ENCODE data around the gene MSX1. TPM values are rescaled to one million over a fixed set of nuclear protein-coding genes. Genes with fewer than 3 reads are reported as not detected.

Gene MSX1
- polyA plus RNA-seq, 2 donors = 0.36 to 0.37 TPM

DNA sequence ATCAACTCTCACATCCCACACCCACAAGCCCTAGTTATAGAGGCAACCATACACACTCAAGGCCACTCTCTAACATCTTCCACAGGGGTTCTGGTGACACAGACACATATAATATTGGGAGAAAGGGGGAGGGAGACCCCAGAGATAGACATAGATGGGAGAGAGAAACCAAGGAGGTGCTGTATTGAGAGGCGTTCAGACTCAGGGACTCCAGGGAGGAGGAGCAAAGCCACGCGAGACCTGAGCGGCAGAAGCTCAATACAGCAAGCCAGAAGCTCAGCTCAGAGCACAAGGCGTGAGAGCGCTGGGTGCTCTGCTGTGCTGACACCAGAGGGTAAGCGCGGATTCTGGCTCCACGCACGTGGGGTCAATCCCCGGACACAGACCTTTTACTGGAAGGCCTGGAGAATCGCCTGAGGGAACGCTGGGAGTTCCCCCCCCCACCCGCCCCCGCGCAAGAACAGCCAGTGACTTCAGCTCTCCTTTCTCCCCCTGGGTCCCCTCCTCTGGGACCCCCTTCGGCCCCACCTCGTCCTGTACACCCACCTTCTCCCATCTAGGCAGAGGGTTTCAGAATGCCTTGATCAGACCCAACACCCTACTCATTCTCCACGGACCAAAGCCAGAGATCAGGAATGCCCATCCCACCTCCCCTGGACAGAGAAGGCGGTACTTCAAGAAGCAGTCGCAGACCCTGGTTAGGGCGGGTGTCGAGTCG lies 8.7 kb downstream of the MSX1 start:
- H3K27me3 ChIP-seq (ENCODE audit: control insufficient read depth in 1 of 2, insufficient read depth in 2 of 2, low read length in 2 of 2) = peaks cover 35 to 69% of the 10 kb centered on the region in 2 donors
- H3K9me3 ChIP-seq (ENCODE audit: control insufficient read depth in 2 of 2, insufficient read depth in 1 of 2, low read depth in 1 of 2, low read length in 1 of 2) = peaks cover 0 to 3% of the 10 kb centered on the region in 2 donors
- H3K27ac ChIP-seq (ENCODE audit: low read depth in 2 of 2, low read length in 1 of 2) = no peak overlapping the region
- no peaks in the 10 kb centered on the region for H3K36me3 ChIP-seq (ENCODE audit: control insufficient read depth in 2 of 2, insufficient read depth in 2 of 2, low read length in 1 of 2)
- peaks cover 2 to 8% of the 10 kb centered on the region in 2 donors for H3K4me1 ChIP-seq (ENCODE audit: control insufficient read depth in 2 of 2, insufficient read depth in 2 of 2, low read length in 1 of 2)
- WGBS, 2 donors = 10 to 13% methylated on average over 22 to 24 of the region's 24 CpGs
- no peak overlapping the region for H3K4me3 ChIP-seq (ENCODE audit: low read depth in 1 of 2, low read length in 2 of 2)

DNA sequence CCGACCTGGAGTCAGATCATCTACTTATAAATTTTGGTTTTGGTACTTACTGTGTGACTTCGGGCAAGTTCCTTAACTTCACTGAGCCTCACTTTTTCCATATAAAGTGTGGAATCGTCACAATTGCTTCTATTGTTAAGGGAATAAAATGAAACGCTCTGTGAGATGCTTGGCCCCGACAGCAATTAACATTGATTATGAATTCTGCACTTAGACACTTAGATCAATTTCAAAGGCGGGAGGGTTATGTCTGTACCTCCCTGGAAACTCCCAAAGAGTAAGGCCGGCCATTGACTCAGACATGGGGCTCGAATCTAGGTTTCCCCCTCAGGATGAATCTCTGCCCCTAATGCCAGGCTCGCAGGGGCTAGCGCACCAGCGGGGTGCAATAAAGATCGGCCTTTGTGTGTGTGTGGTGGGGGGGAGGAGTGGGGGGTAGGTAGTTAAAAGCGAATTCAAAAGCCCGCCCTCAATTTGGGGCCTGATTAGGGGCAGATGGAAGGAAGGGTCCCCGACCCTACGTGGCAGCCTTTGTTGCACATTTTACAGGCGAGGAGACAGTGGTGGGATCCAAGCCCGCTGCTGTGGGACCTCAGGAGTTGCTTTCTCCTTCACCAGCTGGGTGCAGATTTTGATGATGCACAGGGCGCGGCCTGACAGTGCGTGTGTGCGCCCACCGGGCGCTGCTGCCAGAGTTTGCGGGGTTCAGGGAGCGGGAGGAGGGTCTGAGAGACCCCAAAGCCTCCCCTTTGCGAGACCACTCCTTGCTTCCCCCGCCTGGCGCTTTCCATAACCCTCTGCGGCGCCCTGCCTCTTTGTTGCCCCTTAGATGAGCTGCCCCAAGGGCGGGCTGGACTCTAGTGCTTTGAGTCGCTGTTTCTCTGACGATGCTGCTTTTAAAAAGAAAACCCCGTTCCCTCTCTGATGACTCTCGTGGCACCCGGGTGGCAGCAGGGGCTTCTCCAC lies 9.6 kb downstream of the MSX1 start:
- 8% methylated on average over 37 of the region's 37 CpGs for WGBS, 2 donors
- H3K36me3 ChIP-seq (ENCODE audit: control insufficient read depth in 2 of 2, insufficient read depth in 2 of 2, low read length in 1 of 2) = no peaks in the 10 kb centered on the region
- peaks cover 0 to 3% of the 10 kb centered on the region in 2 donors for H3K9me3 ChIP-seq (ENCODE audit: control insufficient read depth in 2 of 2, insufficient read depth in 1 of 2, low read depth in 1 of 2, low read length in 1 of 2)
- H3K4me1 ChIP-seq (ENCODE audit: control insufficient read depth in 2 of 2, insufficient read depth in 2 of 2, low read length in 1 of 2) = peaks cover 2 to 8% of the 10 kb centered on the region in 2 donors
- peaks cover 33 to 76% of the 10 kb centered on the region in 2 donors for H3K27me3 ChIP-seq (ENCODE audit: control insufficient read depth in 1 of 2, insufficient read depth in 2 of 2, low read length in 2 of 2)
- no peak overlapping the region for H3K4me3 ChIP-seq (ENCODE audit: low read depth in 1 of 2, low read length in 2 of 2)
- no peak overlapping the region for H3K27ac ChIP-seq (ENCODE audit: low read depth in 2 of 2, low read length in 1 of 2)

DNA sequence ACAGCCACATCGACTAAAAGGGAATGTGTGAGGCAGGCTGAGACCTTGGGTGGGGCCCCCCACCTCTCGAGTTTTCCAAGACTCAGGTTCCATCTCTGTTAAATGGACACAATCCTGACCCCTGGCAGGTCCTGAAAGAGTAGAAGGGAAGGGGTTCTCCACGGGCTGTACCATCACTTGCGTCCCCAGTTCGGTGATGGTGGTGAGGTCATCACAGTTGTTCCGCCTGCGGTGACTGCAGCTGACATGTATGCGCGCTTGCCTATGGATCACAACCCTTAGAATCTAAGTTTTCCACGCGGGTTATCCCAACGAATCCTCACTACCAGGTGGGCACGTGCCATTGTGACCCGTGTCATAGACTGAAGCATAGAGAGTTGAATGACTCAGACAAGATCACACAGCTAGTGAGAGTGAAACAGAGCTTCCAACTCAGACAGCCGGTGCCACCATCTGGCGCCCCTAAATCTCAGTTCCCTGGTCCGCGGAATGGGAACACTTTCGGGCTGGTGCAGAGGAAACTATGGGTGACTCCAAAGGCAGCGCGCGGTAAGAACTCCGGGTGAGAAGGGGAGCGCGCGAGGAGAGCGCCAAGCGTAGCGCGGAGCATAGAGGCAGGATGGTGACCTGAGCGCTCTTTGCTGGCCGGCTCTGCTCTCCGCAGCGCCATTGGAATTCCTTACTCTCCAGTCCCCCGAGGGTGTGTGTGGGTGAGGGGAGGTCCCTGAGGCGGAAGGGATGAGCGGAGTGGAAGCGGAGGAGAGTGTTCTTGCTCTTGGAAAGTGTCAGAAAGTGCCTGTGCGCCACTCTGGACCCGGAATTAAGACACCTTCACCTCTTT lies 10.5 kb downstream of the MSX1 start:
- Histone ChIP-seq H3K9me3 (ENCODE audit: control insufficient read depth in 2 of 2, insufficient read depth in 1 of 2, low read depth in 1 of 2, low read length in 1 of 2) (peaks cover 0 to 3% of the 10 kb centered on the region in 2 donors), H3K4me1 (ENCODE audit: control insufficient read depth in 2 of 2, insufficient read depth in 2 of 2, low read length in 1 of 2) (peaks cover 2 to 8% of the 10 kb centered on the region in 2 donors), H3K27ac (ENCODE audit: low read depth in 2 of 2, low read length in 1 of 2) (no peak overlapping the region), H3K4me3 (ENCODE audit: low read depth in 1 of 2, low read length in 2 of 2) (no peak overlapping the region), H3K36me3 (ENCODE audit: control insufficient read depth in 2 of 2, insufficient read depth in 2 of 2, low read length in 1 of 2) (no peaks in the 10 kb centered on the region), H3K27me3 (ENCODE audit: control insufficient read depth in 1 of 2, insufficient read depth in 2 of 2, low read length in 2 of 2) (peaks cover 36 to 70% of the 10 kb centered on the region in 2 donors)
- 3 to 5% methylated on average over 40 of the region's 40 CpGs for WGBS, 2 donors

DNA sequence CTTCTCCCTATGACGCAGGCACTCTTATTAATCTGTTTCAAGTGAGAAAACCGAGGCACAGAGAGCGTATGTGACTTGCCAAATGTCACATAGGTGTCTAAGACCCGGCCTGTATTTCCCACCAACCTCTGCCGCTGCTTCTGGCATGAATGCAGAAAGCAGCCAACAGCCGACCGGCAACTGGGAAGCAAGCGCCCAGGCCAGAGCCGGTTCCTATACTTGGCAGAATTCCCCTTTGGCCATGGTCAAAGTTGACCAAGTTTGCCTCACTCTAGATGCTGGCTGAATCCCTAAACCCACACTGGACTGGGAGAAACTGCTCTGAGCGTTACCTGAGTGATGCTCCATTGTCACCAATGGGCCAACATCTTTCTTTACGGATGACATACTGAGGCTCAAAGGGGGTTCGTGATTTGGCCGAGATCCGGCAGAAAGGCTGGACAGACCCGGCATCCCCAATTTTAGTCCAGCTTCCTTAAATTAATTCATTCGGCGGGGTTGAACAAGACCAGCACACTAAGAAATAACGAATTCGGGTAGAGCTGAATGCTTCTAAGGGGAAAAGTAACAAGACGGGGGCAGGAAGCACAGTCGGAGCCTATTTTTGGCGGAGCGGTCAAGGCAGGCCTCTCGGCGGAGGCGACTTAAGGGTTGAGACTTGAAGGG lies 11.2 kb downstream of the MSX1 start:
- Histone ChIP-seq H3K4me1 (ENCODE audit: control insufficient read depth in 2 of 2, insufficient read depth in 2 of 2, low read length in 1 of 2) (peaks cover 2 to 8% of the 10 kb centered on the region in 2 donors), H3K9me3 (ENCODE audit: control insufficient read depth in 2 of 2, insufficient read depth in 1 of 2, low read depth in 1 of 2, low read length in 1 of 2) (peaks cover 0 to 3% of the 10 kb centered on the region in 2 donors), H3K4me3 (ENCODE audit: low read depth in 1 of 2, low read length in 2 of 2) (no peak overlapping the region), H3K36me3 (ENCODE audit: control insufficient read depth in 2 of 2, insufficient read depth in 2 of 2, low read length in 1 of 2) (no peaks in the 10 kb centered on the region), H3K27ac (ENCODE audit: low read depth in 2 of 2, low read length in 1 of 2) (no peak overlapping the region), H3K27me3 (ENCODE audit: control insufficient read depth in 1 of 2, insufficient read depth in 2 of 2, low read length in 2 of 2) (peaks cover 36 to 64% of the 10 kb centered on the region in 2 donors)
- 7% methylated on average over 26 of the region's 26 CpGs for WGBS, 2 donors

DNA sequence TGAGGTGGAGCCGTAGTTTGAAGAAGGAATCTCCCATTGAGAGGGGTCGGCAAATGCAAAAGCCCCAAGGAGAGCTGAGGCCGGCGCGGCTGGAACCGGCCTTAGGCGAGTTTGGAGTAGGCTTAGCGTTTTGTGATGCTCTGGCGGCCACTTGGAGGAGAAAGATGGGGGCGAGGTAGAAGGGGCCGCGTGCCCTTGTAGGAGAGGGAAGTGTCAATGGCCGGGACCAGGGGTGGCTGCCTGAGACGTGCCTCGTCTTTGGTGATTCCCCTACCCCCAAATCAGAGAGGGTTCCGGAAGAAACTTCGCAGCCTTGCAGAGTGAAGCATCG lies 11.7 kb downstream of the MSX1 start:
- Histone ChIP-seq H3K4me1 (ENCODE audit: control insufficient read depth in 2 of 2, insufficient read depth in 2 of 2, low read length in 1 of 2) (peaks cover 2 to 8% of the 10 kb centered on the region in 2 donors), H3K27ac (ENCODE audit: low read depth in 2 of 2, low read length in 1 of 2) (no peak overlapping the region), H3K9me3 (ENCODE audit: control insufficient read depth in 2 of 2, insufficient read depth in 1 of 2, low read depth in 1 of 2, low read length in 1 of 2) (peaks cover 0 to 3% of the 10 kb centered on the region in 2 donors), H3K36me3 (ENCODE audit: control insufficient read depth in 2 of 2, insufficient read depth in 2 of 2, low read length in 1 of 2) (no peaks in the 10 kb centered on the region), H3K4me3 (ENCODE audit: low read depth in 1 of 2, low read length in 2 of 2) (no peak overlapping the region), H3K27me3 (ENCODE audit: control insufficient read depth in 1 of 2, insufficient read depth in 2 of 2, low read length in 2 of 2) (peaks cover 32 to 59% of the 10 kb centered on the region in 2 donors)
- WGBS, 2 donors = 3 to 4% methylated on average over 18 of the region's 18 CpGs

- H3K27me3 ChIP-seq (ENCODE audit: control insufficient read depth in 1 of 2, insufficient read depth in 2 of 2, low read length in 2 of 2) = peaks cover 30 to 55% of the 10 kb centered on the region in 2 donors
- no peaks in the 10 kb centered on the region for H3K36me3 ChIP-seq (ENCODE audit: control insufficient read depth in 2 of 2, insufficient read depth in 2 of 2, low read length in 1 of 2)
- no peak overlapping the region for H3K4me3 ChIP-seq (ENCODE audit: low read depth in 1 of 2, low read length in 2 of 2)
- H3K27ac ChIP-seq (ENCODE audit: low read depth in 2 of 2, low read length in 1 of 2) = no peak overlapping the region
- H3K4me1 ChIP-seq (ENCODE audit: control insufficient read depth in 2 of 2, insufficient read depth in 2 of 2, low read length in 1 of 2) = peaks cover 0 to 8% of the 10 kb centered on the region in 2 donors
- 5% methylated on average over 43 to 46 of the region's 46 CpGs for WGBS, 2 donors
- peaks cover 0 to 3% of the 10 kb centered on the region in 2 donors for H3K9me3 ChIP-seq (ENCODE audit: control insufficient read depth in 2 of 2, insufficient read depth in 1 of 2, low read depth in 1 of 2, low read length in 1 of 2)
Measured at GRCh38 chr4:4871573-4872313, 12.3 kb downstream of the MSX1 start.

DNA sequence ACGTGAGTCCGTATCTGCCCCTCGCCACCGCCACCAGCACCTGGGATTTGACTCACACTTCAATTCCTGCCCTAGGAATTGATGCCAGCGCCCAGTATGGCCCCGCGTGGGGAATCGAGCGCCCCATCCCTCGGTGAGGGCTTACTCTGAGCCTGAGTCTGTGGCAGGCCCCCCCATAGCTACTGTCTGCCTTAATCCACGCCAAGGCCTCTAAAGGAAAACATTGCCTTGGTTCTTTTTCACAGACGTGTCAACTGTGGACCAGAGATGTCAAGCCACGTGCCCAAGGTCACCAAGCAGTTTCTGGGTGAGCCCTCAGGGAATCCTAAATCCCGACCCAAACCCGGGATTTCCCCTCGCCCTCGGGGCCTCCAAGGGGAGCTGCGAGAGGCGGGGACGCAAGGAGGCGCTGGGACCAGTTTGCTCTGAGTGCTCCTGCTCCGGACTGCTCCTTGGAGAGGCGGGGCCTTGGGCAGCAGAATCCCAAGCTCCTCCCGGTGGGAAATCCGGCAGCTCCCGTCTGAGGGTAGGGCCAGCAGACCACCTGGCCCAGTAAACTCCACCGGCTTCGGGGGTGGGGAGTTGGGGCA lies 12.9 kb downstream of the MSX1 start:
- Histone ChIP-seq H3K4me1 (ENCODE audit: control insufficient read depth in 2 of 2, insufficient read depth in 2 of 2, low read length in 1 of 2) (peaks cover 0 to 7% of the 10 kb centered on the region in 2 donors), H3K36me3 (ENCODE audit: control insufficient read depth in 2 of 2, insufficient read depth in 2 of 2, low read length in 1 of 2) (no peaks in the 10 kb centered on the region), H3K27me3 (ENCODE audit: control insufficient read depth in 1 of 2, insufficient read depth in 2 of 2, low read length in 2 of 2) (peaks cover 28 to 50% of the 10 kb centered on the region in 2 donors), H3K9me3 (ENCODE audit: control insufficient read depth in 2 of 2, insufficient read depth in 1 of 2, low read depth in 1 of 2, low read length in 1 of 2) (peaks cover 0 to 3% of the 10 kb centered on the region in 2 donors), H3K4me3 (ENCODE audit: low read depth in 1 of 2, low read length in 2 of 2) (no peak overlapping the region), H3K27ac (ENCODE audit: low read depth in 2 of 2, low read length in 1 of 2) (no peak overlapping the region)
- 4 to 6% methylated on average over 25 to 28 of the region's 28 CpGs for WGBS, 2 donors

- Histone ChIP-seq H3K36me3 (ENCODE audit: control insufficient read depth in 2 of 2, insufficient read depth in 2 of 2, low read length in 1 of 2) (no peaks in the 10 kb centered on the region), H3K4me1 (ENCODE audit: control insufficient read depth in 2 of 2, insufficient read depth in 2 of 2, low read length in 1 of 2) (peaks cover 0 to 7% of the 10 kb centered on the region in 2 donors), H3K9me3 (ENCODE audit: control insufficient read depth in 2 of 2, insufficient read depth in 1 of 2, low read depth in 1 of 2, low read length in 1 of 2) (no peaks in the 10 kb centered on the region), H3K4me3 (ENCODE audit: low read depth in 1 of 2, low read length in 2 of 2) (no peak overlapping the region), H3K27me3 (ENCODE audit: control insufficient read depth in 1 of 2, insufficient read depth in 2 of 2, low read length in 2 of 2) (peaks cover 26 to 44% of the 10 kb centered on the region in 2 donors), H3K27ac (ENCODE audit: low read depth in 2 of 2, low read length in 1 of 2) (no peak overlapping the region)
- WGBS, 2 donors = 26 to 27% methylated on average over 11 of the region's 11 CpGs
Measured at GRCh38 chr4:4873203-4873602, 13.7 kb downstream of the MSX1 start.
